GM12873 (cell line): Measurements from ENCODE around the gene YIF1B.

ENCODE experiments used
- CTCF ChIP-seq: IDR thresholded peaks from 2 replicates; pipeline ENCODE4 v1.5.1; 2012; ENCODE audit warnings: low read depth, mild to moderate bottlenecking, moderate library complexity, low read length, control low read depth; ENCODE audit not compliant: insufficient read depth; ENCODE audit errors: missing control alignments

YIF1B gene

GRCh38 chr19:38358071-38358470 is 42.3 kb upstream of the YIF1B start:
- TF ChIP-seq CTCF = no peak

- no peak for TF ChIP-seq CTCF
Measured at GRCh38 chr19:38355728-38356725, 40.3 kb upstream of the YIF1B start.

- TF ChIP-seq CTCF = no peak
Measured at GRCh38 chr19:38352611-38353010, 36.9 kb upstream of the YIF1B start.

- TF ChIP-seq CTCF = peak; percentile 1
Measured at GRCh38 chr19:38351865-38352395, 36.2 kb upstream of the YIF1B start.

GRCh38 chr19:38350883-38351282 is 35.1 kb upstream of the YIF1B start:
- TF ChIP-seq CTCF = no peak

- TF ChIP-seq CTCF = no peak
Measured at GRCh38 chr19:38346837-38347236, 31.1 kb upstream of the YIF1B start.

GRCh38 chr19:38340927-38341326 is 25.2 kb upstream of the YIF1B start:
- no peak for TF ChIP-seq CTCF
